ENCODE results near the gene NPAS3.

- TF ChIP-seq CTCF (IDR thresholded peaks at IDR 0.05) (no peak), POLR2A (IDR thresholded peaks at IDR 0.05) (no peak)
Observed at GRCh38 chr14:33120966-33121365, 182.3 kb downstream of the NPAS3 start.
